ENCODE results near the gene ZFPM1.

DNA sequence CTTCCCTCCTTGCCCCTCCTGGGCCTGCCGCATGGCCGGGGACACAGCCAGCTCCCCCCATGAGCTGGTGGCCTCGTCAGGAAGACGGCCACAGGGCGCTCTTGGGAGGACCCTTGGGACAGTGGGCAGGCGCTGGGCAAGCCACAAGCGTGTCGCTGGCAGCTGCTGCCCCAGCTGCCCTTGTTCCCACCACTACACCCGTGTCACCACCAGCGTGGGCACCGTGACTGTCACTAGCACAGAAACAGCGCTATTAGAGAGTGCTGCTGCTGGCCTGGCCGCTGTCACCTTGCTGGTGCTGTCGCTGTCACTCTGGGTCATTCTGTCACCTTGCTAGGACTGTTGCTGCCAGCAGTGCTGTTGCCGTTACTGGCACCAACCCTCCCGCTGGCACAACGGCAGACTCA is 47.2 kb downstream of the ZFPM1 start:
- TF ChIP-seq CTCF (IDR thresholded peaks at IDR 0.05; ENCODE audit: low read depth, low read length) (no peak), EZH2phosphoT487 (IDR thresholded peaks at IDR 0.05; ENCODE audit: low read depth) (no peak)

All from OCI-LY3 (cell line).